Right ventricle myocardium inferior (tissue), 1 donor: ENCODE measurements around the gene GPC3. TPM values are rescaled to one million over a fixed set of nuclear protein-coding genes. Genes with fewer than 3 reads are reported as not detected.

Experiments
- ATAC-seq: fragments of 200-7000 bp; cut with Tn5 transposase; one replicate; pipeline ENCODE4 v1.9.1; 2020; ENCODE audit warnings: mild to moderate bottlenecking, moderate library complexity
- DNase-seq: peaks from one replicate; pipeline ENCODE4 v3.0.0; 2021; ENCODE audit errors: missing footprints
- intact Hi-C: fragments of 100-400 bp; cut with DNase I; formaldehyde crosslinking; loops from one replicate; pipeline ENCODE4 v1.11.0; 2022
- total RNA-seq: library from RNA; stranded (reverse); fragmentation: NEBNext Ultra II Directional; extraction: Animal tissue kit (Norgen Biotek cat#: 25700); gene quantifications from one replicate; pipeline ENCODE4 v1.2.1, GENCODE V29; 2021
- donor health status: DM: no; HTN: yes; CAD: no; lungs with severe emphysema.

GPC3 gene
- total RNA-seq, 1 donor from 2014 or later = 8.5 TPM

- no peak for DNase-seq
- intact Hi-C loops = no loop called here
- no peak for ATAC-seq
Observed at GRCh38 chrX:133586443-133586842, 399.0 kb downstream of the GPC3 start.

GRCh38 chrX:133583825-133584224 is 401.6 kb downstream of the GPC3 start:
- intact Hi-C loops = no loop called here
- DNase-seq = no peak
- ATAC-seq = no peak

- intact Hi-C loops = no loop called here
- no peak for DNase-seq
- ATAC-seq = no peak
Observed at GRCh38 chrX:133580625-133581024, 404.8 kb downstream of the GPC3 start.

GRCh38 chrX:133579631-133580030 is 405.8 kb downstream of the GPC3 start:
- intact Hi-C loops = no loop called here
- ATAC-seq = no peak
- no peak for DNase-seq

GRCh38 chrX:133576876-133577275 is 408.5 kb downstream of the GPC3 start:
- DNase-seq = no peak
- intact Hi-C loops = no loop called here

GRCh38 chrX:133575501-133576136 is 409.8 kb downstream of the GPC3 start:
- intact Hi-C loops = no loop called here
- DNase-seq (no peak), ATAC-seq (no peak)

More at GRCh38 chrX:133576876-133577275, 408.5 kb downstream of the GPC3 start:
- no peak for ATAC-seq

- ATAC-seq (peak; percentile 52), DNase-seq (no peak)
- intact Hi-C loops = no loop called here
Observed at GRCh38 chrX:133574716-133575115, 410.7 kb downstream of the GPC3 start.

GRCh38 chrX:133570549-133570948 is 414.8 kb downstream of the GPC3 start:
- DNase-seq (no peak), ATAC-seq (no peak)
- intact Hi-C loops = no loop called here

GRCh38 chrX:133569217-133569616 is 416.2 kb downstream of the GPC3 start:
- intact Hi-C loops = no loop called here
- no peak for DNase-seq
- no peak for ATAC-seq

- ATAC-seq (no peak), DNase-seq (no peak)
- intact Hi-C loops = no loop called here
Observed at GRCh38 chrX:133568109-133568508, 417.3 kb downstream of the GPC3 start.

- ATAC-seq = no peak
- no peak for DNase-seq
- intact Hi-C loops = no loop called here
Observed at GRCh38 chrX:133566876-133567275, 418.5 kb downstream of the GPC3 start.

GRCh38 chrX:133563705-133564104 is 421.7 kb downstream of the GPC3 start:
- ATAC-seq (peak; percentile 64), DNase-seq (no peak)
- intact Hi-C loops = no loop called here

GRCh38 chrX:133561251-133561650 is 424.1 kb downstream of the GPC3 start:
- DNase-seq (no peak), ATAC-seq (no peak)
- intact Hi-C loops = no loop called here

- DNase-seq = no peak
- no peak for ATAC-seq
- intact Hi-C loops = no loop called here
Observed at GRCh38 chrX:133559909-133560308, 425.5 kb downstream of the GPC3 start.

GRCh38 chrX:133555782-133556458 is 429.5 kb downstream of the GPC3 start:
- no peak for DNase-seq
- intact Hi-C loops = no loop called here
- ATAC-seq = no peak

GRCh38 chrX:133550665-133551485 is 434.5 kb downstream of the GPC3 start:
- ATAC-seq = no peak
- intact Hi-C loops = no loop called here
- DNase-seq = no peak

GRCh38 chrX:133549295-133549933 is 436.0 kb downstream of the GPC3 start:
- no peak for DNase-seq
- intact Hi-C loops = no loop called here
- no peak for ATAC-seq

GRCh38 chrX:133546441-133546840 is 439.0 kb downstream of the GPC3 start:
- ATAC-seq (no peak), DNase-seq (no peak)
- intact Hi-C loops = no loop called here

- intact Hi-C loops = no loop called here
- no peak for ATAC-seq
- DNase-seq = no peak
Observed at GRCh38 chrX:133544778-133545177, 440.6 kb downstream of the GPC3 start.
